Colonic mucosa (tissue), 4 donors: ENCODE data around the gene LRRD1. TPM values are rescaled to one million over a fixed set of nuclear protein-coding genes. Genes with fewer than 3 reads are reported as not detected.
A peak's percentile ranks its signal among the peaks of the same experiment; 100 is the strongest.

Experiments
- DNase-seq: peaks from one replicate; pipeline ENCODE4 v3.0.0-alpha.2; 2020
- H3K27ac ChIP-seq: fragments of 200-600 bp; one replicate; pipeline ENCODE4 v1.8.0; 2021
- H3K27me3 ChIP-seq: fragments of 200-600 bp; one replicate; pipeline ENCODE4 v1.8.0; 2021
- H3K36me3 ChIP-seq: fragments of 200-600 bp; one replicate; pipeline ENCODE4 v1.8.0; 2021
- H3K4me1 ChIP-seq: fragments of 200-600 bp; one replicate; pipeline ENCODE4 v1.8.0; 2021; ENCODE audit warnings: mild to moderate bottlenecking
- H3K4me3 ChIP-seq: fragments of 200-600 bp; one replicate; pipeline ENCODE4 v1.8.0; 2021
- H3K9ac ChIP-seq, 2 donors: one replicate each; pipeline ENCODE4 v1.7.0; 2013; ENCODE audit warnings: control low read depth in 2 of 2, low read depth in 2 of 2, low read length in 2 of 2
- H3K9me3 ChIP-seq: fragments of 200-600 bp; one replicate; pipeline ENCODE4 v1.8.0; 2021
- intact Hi-C: fragments of 100-400 bp; cut with DNase I; formaldehyde crosslinking; loops from one replicate; pipeline ENCODE4 v1.14.1; 2022
- total RNA-seq, 2 donors: library from RNA; stranded (reverse); fragmentation: NEBNext Ultra II Directional in 1 of 2; extraction: Animal tissue kit (Norgen Biotek cat#: 25700) in 1 of 2; gene quantifications; one replicate each; pipeline ENCODE4 v1.2.1, GENCODE V29; 2021
- TF ChIP-seq, protein P1 (sequence below): fragments of 200-600 bp; IDR thresholded peaks from one replicate; pipeline ENCODE4 v1.8.0; 2022; ENCODE audit warnings: antibody characterized with exemption, mild to moderate bottlenecking
- donor health status: healthy.
- donor health status: DM: no; HTN: no; CAD: no.
- donor health status: DM: no; HTN: no; CAD: no.

The LRRD1 gene
- total RNA-seq, 2 donors from 2014 or later = not detected

DNA sequence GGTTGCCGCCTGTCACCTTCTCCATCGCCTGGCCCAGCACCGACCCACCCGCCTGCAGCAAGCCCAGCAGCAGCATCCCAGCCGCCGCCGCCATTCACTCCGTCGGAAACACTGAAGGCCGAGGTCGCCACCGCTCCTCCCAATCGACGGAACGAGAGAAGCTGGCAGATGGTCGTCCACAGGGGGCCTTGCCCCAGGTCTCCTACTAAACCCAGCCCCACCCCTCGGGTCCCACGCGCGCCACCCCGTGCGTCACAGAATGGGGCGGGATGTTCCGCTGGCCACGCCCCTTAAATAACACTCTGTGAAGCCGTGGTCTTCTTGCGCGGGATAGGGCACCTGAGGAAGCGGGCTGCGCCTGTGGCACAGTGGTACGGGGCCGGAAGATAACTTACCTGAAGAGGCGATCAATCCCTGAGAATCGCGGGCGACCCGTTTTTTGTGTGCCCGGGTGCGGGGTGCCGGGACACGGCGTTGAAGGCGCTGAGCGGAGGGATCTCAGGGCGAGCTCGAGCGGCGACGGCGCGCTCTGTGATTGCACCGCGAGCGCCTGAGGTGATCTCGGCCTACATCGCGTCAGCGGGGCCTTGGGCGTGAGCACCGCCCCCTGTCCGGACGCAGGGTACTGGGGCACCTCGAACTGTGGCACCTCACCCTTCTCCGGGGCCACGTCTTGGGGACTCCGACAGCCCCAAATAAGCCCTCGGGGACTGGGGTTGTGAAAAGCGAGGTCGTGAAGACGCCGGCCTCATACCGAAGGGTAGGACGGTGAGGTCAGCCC is 44.5 kb downstream of the LRRD1 start, which contains the start of gene CYP51A1:
Gene CYP51A1 (minus strand): TSS at position 207 of the 781 bp plus-strand sequence. CDS start 113 bp downstream, at position 94.
- TF ChIP-seq, protein P1, sequence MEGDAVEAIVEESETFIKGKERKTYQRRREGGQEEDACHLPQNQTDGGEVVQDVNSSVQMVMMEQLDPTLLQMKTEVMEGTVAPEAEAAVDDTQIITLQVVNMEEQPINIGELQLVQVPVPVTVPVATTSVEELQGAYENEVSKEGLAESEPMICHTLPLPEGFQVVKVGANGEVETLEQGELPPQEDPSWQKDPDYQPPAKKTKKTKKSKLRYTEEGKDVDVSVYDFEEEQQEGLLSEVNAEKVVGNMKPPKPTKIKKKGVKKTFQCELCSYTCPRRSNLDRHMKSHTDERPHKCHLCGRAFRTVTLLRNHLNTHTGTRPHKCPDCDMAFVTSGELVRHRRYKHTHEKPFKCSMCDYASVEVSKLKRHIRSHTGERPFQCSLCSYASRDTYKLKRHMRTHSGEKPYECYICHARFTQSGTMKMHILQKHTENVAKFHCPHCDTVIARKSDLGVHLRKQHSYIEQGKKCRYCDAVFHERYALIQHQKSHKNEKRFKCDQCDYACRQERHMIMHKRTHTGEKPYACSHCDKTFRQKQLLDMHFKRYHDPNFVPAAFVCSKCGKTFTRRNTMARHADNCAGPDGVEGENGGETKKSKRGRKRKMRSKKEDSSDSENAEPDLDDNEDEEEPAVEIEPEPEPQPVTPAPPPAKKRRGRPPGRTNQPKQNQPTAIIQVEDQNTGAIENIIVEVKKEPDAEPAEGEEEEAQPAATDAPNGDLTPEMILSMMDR = no peak
- Histone ChIP-seq H3K4me3 (peak within 1 kb of the TSS; percentile 97), H3K9me3 (no peaks in the 10 kb centered on the region), H3K4me1 (no peaks in the 10 kb centered on the region), H3K36me3 (no peaks in the 10 kb centered on the region), H3K27me3 (no peaks in the 10 kb centered on the region), H3K27ac (peak within 1 kb of the TSS; percentile 92), H3K9ac (peak within 1 kb of the TSS; percentile 82 to 91)
- peak; percentile 98 for DNase-seq
- intact Hi-C loops = loop anchor here (5.0 kb wide), 1 partner anchor 313 kb away; the partner anchor contains the start of gene GATAD1

DNA sequence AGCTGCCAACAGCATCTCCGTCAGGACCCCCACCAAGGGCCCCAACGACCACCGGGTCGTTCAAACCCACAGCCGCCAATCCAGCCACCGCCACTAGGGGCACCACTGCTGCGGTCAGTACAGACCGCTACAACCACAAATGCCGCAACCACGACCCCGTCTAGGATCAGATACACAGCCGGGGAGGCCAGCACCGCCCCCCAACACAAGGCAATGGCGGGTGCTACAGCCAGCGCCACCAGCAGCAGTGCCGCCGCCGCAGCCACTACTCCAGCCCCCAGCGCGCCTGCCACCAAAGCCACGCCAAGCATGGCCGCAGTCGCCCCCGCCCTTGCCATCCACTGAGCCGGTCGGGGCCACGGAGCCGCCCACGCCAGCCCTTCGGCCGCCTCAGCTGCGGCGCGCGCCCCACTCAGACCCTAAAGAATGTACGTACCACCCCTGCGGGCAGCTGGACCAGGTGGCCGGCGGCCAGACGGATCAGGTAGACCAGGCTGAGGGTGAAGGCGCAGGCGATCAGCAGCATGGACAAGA is 45.1 kb downstream of the LRRD1 start:
- Histone ChIP-seq H3K27ac (peak overlapping the region; percentile 92), H3K36me3 (no peaks in the 10 kb centered on the region), H3K9me3 (no peaks in the 10 kb centered on the region), H3K9ac (peak overlapping the region; percentile 82 to 91), H3K4me1 (no peaks in the 10 kb centered on the region), H3K27me3 (no peaks in the 10 kb centered on the region), H3K4me3 (peak overlapping the region; percentile 97)
- TF ChIP-seq, protein P1 = peak; percentile 85
- peak; percentile 80 for DNase-seq
- intact Hi-C loops = loop anchor here (5.0 kb wide), 1 partner anchor 313 kb away; the partner anchor contains the start of gene GATAD1

DNA sequence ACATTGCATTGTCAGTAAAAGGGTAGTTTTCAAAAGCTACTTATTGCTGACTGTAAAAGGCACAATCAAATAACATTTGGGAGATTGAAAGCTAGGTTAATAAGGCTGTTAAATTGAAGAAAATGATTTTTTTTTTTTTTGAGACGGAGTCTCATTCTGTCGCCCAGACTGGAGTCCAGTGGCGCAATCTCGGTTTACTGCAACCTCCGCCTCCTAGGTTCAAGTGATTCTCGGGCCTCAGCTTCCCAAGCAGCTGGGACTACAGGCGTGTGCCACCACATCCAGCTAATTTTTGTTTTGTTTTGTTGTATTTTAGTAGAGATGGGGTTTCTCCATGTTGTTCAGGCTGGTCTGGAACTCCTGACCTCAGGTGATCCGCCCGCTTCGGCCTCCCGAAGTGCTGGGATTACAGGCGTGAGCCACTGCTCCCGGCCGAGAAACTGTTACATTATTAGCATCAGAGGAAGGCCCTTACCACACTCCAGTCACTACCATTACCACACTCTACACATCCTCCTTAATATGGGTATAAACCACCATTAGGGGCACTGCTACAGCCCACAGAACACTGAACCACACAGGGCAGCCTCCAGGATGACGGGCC is 45.7 kb downstream of the LRRD1 start:
- Histone ChIP-seq H3K27me3 (no peaks in the 10 kb centered on the region), H3K4me3 (peak overlapping the region; percentile 97), H3K9ac (peak overlapping the region; percentile 82 to 91), H3K4me1 (no peaks in the 10 kb centered on the region), H3K36me3 (no peaks in the 10 kb centered on the region), H3K27ac (peak overlapping the region; percentile 92), H3K9me3 (no peaks in the 10 kb centered on the region)
- intact Hi-C loops = loop anchor here (5.0 kb wide), 1 partner anchor 314 kb away; the partner anchor contains the start of gene GATAD1
- peak; percentile 22 for DNase-seq
- TF ChIP-seq, protein P1 = no peak

DNA sequence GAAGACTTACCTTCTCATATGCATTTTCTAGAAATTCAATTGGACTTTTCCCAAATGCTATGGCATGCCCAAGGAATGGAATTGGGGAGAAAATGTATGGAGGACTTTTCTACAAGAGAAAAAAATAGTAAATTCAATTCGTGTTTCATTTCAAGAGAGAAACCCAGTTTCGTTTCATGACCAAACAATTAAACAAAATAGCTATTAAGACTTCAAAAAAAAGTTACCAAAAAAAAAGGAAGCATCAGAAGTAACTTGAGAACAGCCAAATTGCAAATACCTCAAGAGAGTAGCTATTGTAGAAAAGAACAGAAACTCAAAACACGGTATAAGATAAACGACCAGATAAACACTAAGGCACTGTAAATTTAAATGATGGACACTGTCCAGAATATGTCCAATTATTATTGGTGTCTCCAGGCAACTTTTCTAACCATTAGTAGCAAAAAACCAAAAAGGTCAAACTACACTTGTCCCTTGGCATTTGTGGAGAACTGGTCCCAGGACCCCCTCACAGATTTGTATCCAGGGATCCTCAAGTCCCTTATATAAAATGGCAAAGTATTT is 47.1 kb downstream of the LRRD1 start:
- intact Hi-C loops = loop anchor here (5.0 kb wide), 1 partner anchor 315 kb away; the partner anchor contains the start of gene GATAD1
- H3K27ac ChIP-seq = no peak overlapping the region
- H3K9me3 ChIP-seq = no peaks in the 10 kb centered on the region
- no peaks in the 10 kb centered on the region for H3K36me3 ChIP-seq
- no peak overlapping the region for H3K9ac ChIP-seq
- no peak for DNase-seq
- H3K27me3 ChIP-seq = no peaks in the 10 kb centered on the region
- no peak overlapping the region for H3K4me3 ChIP-seq
- TF ChIP-seq, protein P1 = no peak
- H3K4me1 ChIP-seq = no peaks in the 10 kb centered on the region

DNA sequence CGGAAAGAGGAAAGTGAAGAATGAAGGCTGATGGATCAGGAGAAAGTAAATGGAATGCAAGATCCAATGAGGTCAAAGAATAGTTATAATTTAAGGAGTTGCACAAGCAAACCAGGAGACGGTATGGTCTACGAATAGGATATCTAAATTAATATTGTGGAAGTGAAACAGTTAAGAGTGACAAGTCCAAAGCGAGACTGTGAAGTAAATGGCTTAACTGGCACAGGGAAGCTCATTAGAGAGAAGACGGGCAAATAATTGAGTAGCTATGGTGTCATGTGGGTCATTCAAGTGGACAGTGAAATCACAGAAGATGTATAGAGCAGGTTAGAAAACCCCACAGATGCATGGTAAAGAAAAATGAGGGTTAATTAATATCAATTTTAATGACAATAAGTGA is 47.8 kb downstream of the LRRD1 start:
- intact Hi-C loops = loop anchor here (5.0 kb wide), 1 partner anchor 316 kb away; the partner anchor contains the start of gene GATAD1
- no peaks in the 10 kb centered on the region for H3K27me3 ChIP-seq
- H3K4me3 ChIP-seq = no peak overlapping the region
- TF ChIP-seq, protein P1 = no peak
- no peaks in the 10 kb centered on the region for H3K9me3 ChIP-seq
- no peak for DNase-seq
- no peaks in the 10 kb centered on the region for H3K36me3 ChIP-seq
- no peak overlapping the region for H3K27ac ChIP-seq
- H3K9ac ChIP-seq = no peak overlapping the region
- H3K4me1 ChIP-seq = no peaks in the 10 kb centered on the region
